Liver (tissue), 2 donors: ENCODE results near the gene TSGA10IP.

Experiments used
- CTCF ChIP-seq: fragments of 150-350 bp; IDR thresholded peaks from 2 replicates; pipeline ENCODE4 v1.5.1; 2017; ENCODE audit warnings: improper control_type of control experiment, low read depth, low read length; ENCODE audit not compliant: missing input control
- MAX ChIP-seq: IDR thresholded peaks from 2 replicates; pipeline ENCODE4 v1.6.1; 2016; ENCODE audit warnings: antibody characterized with exemption
- REST ChIP-seq: IDR thresholded peaks from 2 replicates; pipeline ENCODE4 v1.6.1; 2016; ENCODE audit warnings: antibody characterized with exemption, mild to moderate bottlenecking
- YY1 ChIP-seq: IDR thresholded peaks from 2 replicates; pipeline ENCODE4 v1.6.1; 2016; ENCODE audit warnings: antibody characterized with exemption, mild to moderate bottlenecking
- ZBTB33 ChIP-seq: IDR thresholded peaks from 2 replicates; pipeline ENCODE4 v1.6.1; 2016; ENCODE audit warnings: antibody characterized with exemption
- donor health status: healthy.

DNA sequence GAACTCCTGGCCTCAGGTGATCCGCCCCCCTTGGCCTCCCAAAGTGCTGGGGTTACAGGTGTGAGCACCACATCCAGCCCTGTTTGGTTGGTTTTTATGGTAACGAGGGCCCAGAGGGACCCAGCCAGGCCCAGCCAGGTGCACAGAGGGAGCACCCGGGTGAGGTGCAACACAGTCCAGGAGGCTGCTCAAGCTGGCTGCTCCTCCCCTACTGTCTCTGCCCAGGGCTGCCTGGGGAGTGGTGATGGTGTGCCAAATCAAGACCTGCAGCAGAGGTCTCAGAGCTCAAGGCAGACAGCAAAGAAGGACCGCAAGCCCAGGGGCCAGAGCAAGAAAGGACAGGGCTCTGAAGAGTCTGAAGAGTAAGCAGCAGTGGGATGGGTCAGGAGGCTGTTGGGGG lies 1.4 kb downstream of the TSGA10IP start:
- TF ChIP-seq CTCF, result no peak
- no peak for TF ChIP-seq ZBTB33
- TF ChIP-seq YY1, result no peak
- TF ChIP-seq REST, result no peak
- TF ChIP-seq MAX, result no peak
